HCT116 (cell line): Measurements from ENCODE around the gene APOL4. TPM values are rescaled to one million over a fixed set of nuclear protein-coding genes. Genes with fewer than 3 reads are reported as not detected.

ENCODE experiments used
- ATAC-seq: fragments of 200-7000 bp; cut with Tn5 transposase; 2 replicates; pipeline ENCODE4 v1.9.1; 2020; ENCODE audit warnings: mild to moderate bottlenecking, moderate library complexity
- BruUV-seq: library from RNA; stranded (reverse); fragments of 400-500 nt; replicated peaks from 2 replicates; lab custom pipeline; 2021; lab: Mats Ljungman, UMichigan
- CTCF ChIA-PET: fragments of 300-600 bp; sonication (Branson Sonifier 250); formaldehyde crosslinking; loops from one replicate; lab custom pipeline; 2021; ENCODE audit warnings: antibody characterized with exemption; lab: Charles Lee
- POLR2A ChIA-PET: fragments of 300-600, 350-600 bp; sonication (Branson Sonifier 250); formaldehyde crosslinking; loops from one replicate; lab custom pipeline; 2021; ENCODE audit warnings: antibody characterized with exemption; lab: Charles Lee
- RAD21 ChIA-PET, 2 experiments: fragments of 300-600 bp; sonication (Branson Sonifier 250); formaldehyde crosslinking; loops; one replicate each; lab custom pipeline; 2023; ENCODE audit warnings: low total read pairs in 2 of 2; ENCODE audit not compliant: uncharacterized antibody in 2 of 2, unreplicated experiment in 2 of 2, low non-redundant PET in 1 of 2; lab: Charles Lee
- DNase-seq: peaks from one replicate; pipeline ENCODE4 v3.0.0-alpha.2; 2010; ENCODE audit warnings: low read depth, low spot score
- H2AFZ ChIP-seq: fragments of 200-600 bp; shearing (Covaris generic), sonication (generic); 2 replicates; pipeline ENCODE4 v1.6.1; 2017; ENCODE audit warnings: low read depth, mixed run types, mixed read lengths, antibody characterized with exemption, low read length; ENCODE audit not compliant: poor library complexity, severe bottlenecking
- H3K27ac ChIP-seq: 2 replicates; pipeline ENCODE4 v1.5.1; 2012; ENCODE audit warnings: low read depth, low read length
- H3K27me3 ChIP-seq: fragments of 200-600 bp; sonication (generic); 2 replicates; pipeline ENCODE4 v1.6.1; 2016; ENCODE audit warnings: mixed run types, low read length, mixed read lengths; ENCODE audit not compliant: insufficient read depth
- H3K36me3 ChIP-seq, 2 experiments: fragments of 200-500 bp in 1 of 2; fragments of 200-600 bp in 1 of 2; sonication (Bioruptor generic) in 1 of 2; sonication (generic) in 1 of 2; 2 replicates each; pipeline versions ENCODE4 v1.5.1 to v1.6.1; 2014 to 2016; ENCODE audit warnings: low read length in 2 of 2, inconsistent platforms in 1 of 2, mixed read lengths in 1 of 2, mixed run types in 1 of 2; ENCODE audit not compliant: insufficient read depth in 2 of 2, control insufficient read depth in 1 of 2
- H3K4me1 ChIP-seq, 2 experiments: fragments of 200-600 bp in 1 of 2; sonication (generic) in 1 of 2; 2 replicates each; pipeline versions ENCODE4 v1.5.1 to v1.6.1; 2012 to 2017; ENCODE audit warnings: low read length in 2 of 2, inconsistent platforms in 1 of 2, mild to moderate bottlenecking in 1 of 2, mixed read lengths in 1 of 2, mixed run types in 1 of 2, moderate library complexity in 1 of 2; ENCODE audit not compliant: insufficient read depth in 2 of 2, control insufficient read depth in 1 of 2
- H3K4me2 ChIP-seq: fragments of 200-600 bp; sonication (generic); 2 replicates; pipeline ENCODE4 v1.6.1; 2017; ENCODE audit warnings: mixed run types, low read length, mixed read lengths
- H3K4me3 ChIP-seq, 2 experiments: fragments of 200-600 bp in 1 of 2; sonication (generic) in 1 of 2; replicated peaks in 1 of 2; 2 replicates each; pipeline ENCODE4 v1.5.1; 2011 to 2016; ENCODE audit warnings: low read length in 2 of 2, control low read depth in 1 of 2, low read depth in 1 of 2, mild to moderate bottlenecking in 1 of 2, mixed read lengths in 1 of 2, mixed run types in 1 of 2
- H3K79me2 ChIP-seq: fragments of 200-600 bp; sonication (generic); 2 replicates; pipeline ENCODE4 v1.6.1; 2017; ENCODE audit warnings: mild to moderate bottlenecking, mixed run types, low read length, moderate library complexity, mixed read lengths; ENCODE audit not compliant: insufficient read depth
- H3K9ac ChIP-seq: fragments of 200-600 bp; sonication (generic); 2 replicates; pipeline ENCODE4 v1.6.1; 2016; ENCODE audit warnings: low read length, mixed read lengths
- H3K9me2 ChIP-seq: fragments of 200-600 bp; sonication (generic), shearing (Covaris generic); 2 replicates; pipeline ENCODE4 v1.6.1; 2017; ENCODE audit warnings: mixed run types, mild to moderate bottlenecking, moderate library complexity; ENCODE audit not compliant: insufficient read depth
- H3K9me3 ChIP-seq, 2 experiments: fragments of 200-500 bp in 1 of 2; fragments of 200-600 bp in 1 of 2; sonication (Bioruptor generic) in 1 of 2; sonication (generic) in 1 of 2; 2 replicates each; pipeline ENCODE4 v1.6.1; 2014 to 2017; ENCODE audit warnings: low read length in 2 of 2, mixed read lengths in 2 of 2, inconsistent platforms in 1 of 2, low read depth in 1 of 2, mild to moderate bottlenecking in 1 of 2, mixed run types in 1 of 2, moderate library complexity in 1 of 2; ENCODE audit not compliant: control insufficient read depth in 1 of 2, insufficient read depth in 1 of 2
- H4K20me1 ChIP-seq: fragments of 200-600 bp; sonication (generic), shearing (Covaris generic); 2 replicates; pipeline ENCODE4 v1.6.1; 2017; ENCODE audit warnings: mixed run types, mild to moderate bottlenecking, moderate library complexity; ENCODE audit not compliant: insufficient read depth
- FOSL1 ChIP-seq: IDR thresholded peaks from 2 replicates; pipeline ENCODE4 v1.6.1; 2012; ENCODE audit warnings: low read depth
- POLR2A ChIP-seq: IDR thresholded peaks from 2 replicates; pipeline ENCODE4 v1.7.0; 2011; ENCODE audit warnings: borderline replicate concordance; ENCODE audit not compliant: insufficient read depth, insufficient read length; ENCODE audit errors: extremely low read depth
- YY1 ChIP-seq: IDR thresholded peaks from 2 replicates; pipeline ENCODE4 v1.6.1; 2011; ENCODE audit warnings: low read length, low read depth, moderate library complexity, mild to moderate bottlenecking; ENCODE audit not compliant: insufficient replicate concordance; ENCODE audit errors: extremely low read depth
- intact Hi-C: fragments of 100-400 bp; cut with micrococcal nuclease; formaldehyde crosslinking; loops from 2 replicates; pipeline ENCODE4 v1.10.0; 2022
- total RNA-seq: library from RNA; stranded (reverse); gene quantifications from one replicate; pipeline ENCODE4 v1.2.1, GENCODE V29; 2021; ENCODE audit not compliant: unreplicated experiment
- TF ChIP-seq, protein P1 (sequence below), 3 experiments: fragments of 200-600 bp in 1 of 3; sonication (generic) in 1 of 3; IDR thresholded peaks in 2 of 3; conservative IDR thresholded peaks in 1 of 3; 2 replicates each; pipeline ENCODE4 v1.5.1; 2012 to 2017; ENCODE audit warnings: low read depth in 2 of 3, low read length in 2 of 3, antibody characterized with exemption in 1 of 3, borderline replicate concordance in 1 of 3, control low read depth in 1 of 3, mild to moderate bottlenecking in 1 of 3, mixed read lengths in 1 of 3, mixed run types in 1 of 3, moderate library complexity in 1 of 3; ENCODE audit not compliant: insufficient read depth in 1 of 3
- TF ChIP-seq, protein P2 (sequence below): IDR thresholded peaks from 2 replicates; pipeline ENCODE4 v1.6.1; 2012; ENCODE audit warnings: low read depth

The APOL4 gene
- total RNA-seq, 1 experiment from 2014 or later: not detected

DNA sequence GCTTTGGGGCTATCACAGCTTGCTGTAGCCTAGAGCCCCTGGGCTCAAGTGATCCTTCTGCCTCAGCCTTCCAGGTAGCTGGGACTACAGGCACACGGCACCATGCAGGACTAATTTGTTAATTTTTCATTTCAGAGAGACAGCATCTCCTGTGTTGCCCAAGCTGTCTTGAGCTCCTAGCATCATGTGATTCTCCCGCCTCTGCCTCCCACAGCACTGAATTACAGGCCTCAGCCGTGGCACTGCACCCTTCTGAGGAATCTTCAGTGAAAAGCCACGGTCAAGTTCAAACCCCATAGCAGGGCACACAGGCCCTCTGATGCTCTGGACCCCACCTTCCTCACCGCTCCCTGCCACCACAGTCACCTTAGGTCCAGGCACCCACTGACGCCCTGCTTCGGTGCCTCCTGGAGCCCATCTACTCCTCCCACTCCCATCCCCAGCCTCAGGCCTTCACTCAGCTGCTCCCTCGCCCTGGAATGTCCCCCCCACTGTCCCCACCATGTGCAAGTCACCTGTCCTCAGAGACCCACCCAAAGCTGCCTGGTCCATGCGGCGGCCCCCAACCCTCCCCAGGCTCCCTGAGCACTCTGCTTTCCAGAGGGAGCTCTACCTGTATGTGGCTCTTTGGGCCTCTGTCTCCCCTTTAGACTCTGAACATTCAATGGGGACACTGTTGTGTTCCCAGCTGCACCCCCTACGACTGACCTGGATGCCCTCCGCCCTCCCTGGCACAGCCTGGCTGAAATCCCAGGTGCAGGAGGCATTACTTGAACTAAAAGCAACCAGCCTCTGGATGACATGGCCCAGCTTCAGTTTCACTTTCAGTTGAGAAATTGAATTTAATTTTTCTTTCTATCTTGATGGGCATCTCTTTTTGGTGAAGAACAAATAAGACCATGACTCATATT lies 36.1 kb upstream of the APOL4 start:
- intact Hi-C loops: loop anchor here (5.0 kb wide), 1 partner anchor 40 kb away; no protein-coding TSS in a partner anchor
- ATAC-seq (no peak), DNase-seq (no peak)
- Histone ChIP-seq H3K27ac (no peak overlapping the region), H3K4me1 (peaks cover 15 to 22% of the 10 kb centered on the region in 2 experiments; a peak in 3 of 4 replicates), H3K27me3 (no peaks in the 10 kb centered on the region), H3K4me2 (peak overlapping the region; percentile 90), H3K9me3 (no peaks in the 10 kb centered on the region), H3K79me2 (peaks cover 7% of the 10 kb centered on the region; the same call in 1 of the 2 replicates), H3K9ac (peak overlapping the region; percentile 73), H4K20me1 (no peaks in the 10 kb centered on the region), H2AFZ (no peak overlapping the region), H3K9me2 (no peaks in the 10 kb centered on the region), H3K4me3 (peak overlapping the region; percentile 69 to 84; a peak in 3 of 4 replicates), H3K36me3 (no peaks in the 10 kb centered on the region)
- ChIA-PET CTCF (interaction anchor here (0.6 kb wide), 1 partner anchor 244 kb away, joined by 5 read pairs; no protein-coding TSS in a partner anchor), RAD21 (no interaction called here), POLR2A (interaction anchor here (1.0 to 1.7 kb wide), 2 partner anchors 16 to 21 kb away, joined by 3 to 4 read pairs; no protein-coding TSS in a partner anchor)
- no TSS peak for BruUV-seq
- TF ChIP-seq YY1: no peak
- TF ChIP-seq, protein P1, sequence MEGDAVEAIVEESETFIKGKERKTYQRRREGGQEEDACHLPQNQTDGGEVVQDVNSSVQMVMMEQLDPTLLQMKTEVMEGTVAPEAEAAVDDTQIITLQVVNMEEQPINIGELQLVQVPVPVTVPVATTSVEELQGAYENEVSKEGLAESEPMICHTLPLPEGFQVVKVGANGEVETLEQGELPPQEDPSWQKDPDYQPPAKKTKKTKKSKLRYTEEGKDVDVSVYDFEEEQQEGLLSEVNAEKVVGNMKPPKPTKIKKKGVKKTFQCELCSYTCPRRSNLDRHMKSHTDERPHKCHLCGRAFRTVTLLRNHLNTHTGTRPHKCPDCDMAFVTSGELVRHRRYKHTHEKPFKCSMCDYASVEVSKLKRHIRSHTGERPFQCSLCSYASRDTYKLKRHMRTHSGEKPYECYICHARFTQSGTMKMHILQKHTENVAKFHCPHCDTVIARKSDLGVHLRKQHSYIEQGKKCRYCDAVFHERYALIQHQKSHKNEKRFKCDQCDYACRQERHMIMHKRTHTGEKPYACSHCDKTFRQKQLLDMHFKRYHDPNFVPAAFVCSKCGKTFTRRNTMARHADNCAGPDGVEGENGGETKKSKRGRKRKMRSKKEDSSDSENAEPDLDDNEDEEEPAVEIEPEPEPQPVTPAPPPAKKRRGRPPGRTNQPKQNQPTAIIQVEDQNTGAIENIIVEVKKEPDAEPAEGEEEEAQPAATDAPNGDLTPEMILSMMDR (IDR thresholded peaks at IDR 0.05 in 2 of 3, conservative IDR thresholded peaks at IDR 0.05 in 1 of 3; ENCODE audit: borderline replicate concordance in 1 of 3, insufficient read depth in 1 of 3, low read depth in 2 of 3, low read length in 2 of 3): no peak
- TF ChIP-seq, protein P2, sequence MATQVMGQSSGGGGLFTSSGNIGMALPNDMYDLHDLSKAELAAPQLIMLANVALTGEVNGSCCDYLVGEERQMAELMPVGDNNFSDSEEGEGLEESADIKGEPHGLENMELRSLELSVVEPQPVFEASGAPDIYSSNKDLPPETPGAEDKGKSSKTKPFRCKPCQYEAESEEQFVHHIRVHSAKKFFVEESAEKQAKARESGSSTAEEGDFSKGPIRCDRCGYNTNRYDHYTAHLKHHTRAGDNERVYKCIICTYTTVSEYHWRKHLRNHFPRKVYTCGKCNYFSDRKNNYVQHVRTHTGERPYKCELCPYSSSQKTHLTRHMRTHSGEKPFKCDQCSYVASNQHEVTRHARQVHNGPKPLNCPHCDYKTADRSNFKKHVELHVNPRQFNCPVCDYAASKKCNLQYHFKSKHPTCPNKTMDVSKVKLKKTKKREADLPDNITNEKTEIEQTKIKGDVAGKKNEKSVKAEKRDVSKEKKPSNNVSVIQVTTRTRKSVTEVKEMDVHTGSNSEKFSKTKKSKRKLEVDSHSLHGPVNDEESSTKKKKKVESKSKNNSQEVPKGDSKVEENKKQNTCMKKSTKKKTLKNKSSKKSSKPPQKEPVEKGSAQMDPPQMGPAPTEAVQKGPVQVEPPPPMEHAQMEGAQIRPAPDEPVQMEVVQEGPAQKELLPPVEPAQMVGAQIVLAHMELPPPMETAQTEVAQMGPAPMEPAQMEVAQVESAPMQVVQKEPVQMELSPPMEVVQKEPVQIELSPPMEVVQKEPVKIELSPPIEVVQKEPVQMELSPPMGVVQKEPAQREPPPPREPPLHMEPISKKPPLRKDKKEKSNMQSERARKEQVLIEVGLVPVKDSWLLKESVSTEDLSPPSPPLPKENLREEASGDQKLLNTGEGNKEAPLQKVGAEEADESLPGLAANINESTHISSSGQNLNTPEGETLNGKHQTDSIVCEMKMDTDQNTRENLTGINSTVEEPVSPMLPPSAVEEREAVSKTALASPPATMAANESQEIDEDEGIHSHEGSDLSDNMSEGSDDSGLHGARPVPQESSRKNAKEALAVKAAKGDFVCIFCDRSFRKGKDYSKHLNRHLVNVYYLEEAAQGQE: no peak
- TF ChIP-seq POLR2A: no peak
- TF ChIP-seq FOSL1: no peak
